HFFc6 (cell line): ENCODE data around the gene FLYWCH2. TPM values are rescaled to one million over a fixed set of nuclear protein-coding genes. Genes with fewer than 3 reads are reported as not detected.
A peak's percentile ranks its signal among the peaks of the same experiment; 100 is the strongest.

Experiments used
- DNase-seq: peaks from one replicate; pipeline ENCODE4 v3.0.0-alpha.2; 2018
- H3K27ac Mint-ChIP-seq: 2 replicates; pipeline ENCODE4 v1.8.0; 2020; ENCODE audit warnings: mild to moderate bottlenecking, mixed read lengths
- H3K27me3 Mint-ChIP-seq: 2 replicates; pipeline ENCODE4 v1.8.0; 2021; ENCODE audit warnings: mild to moderate bottlenecking, moderate library complexity, mixed read lengths; ENCODE audit not compliant: insufficient read depth
- H3K36me3 Mint-ChIP-seq: 2 replicates; pipeline ENCODE4 v1.8.0; 2021; ENCODE audit warnings: low read depth, mixed read lengths
- H3K4me1 Mint-ChIP-seq: 2 replicates; pipeline ENCODE4 v1.8.0; 2020; ENCODE audit warnings: low read depth, mixed read lengths
- H3K4me3 Mint-ChIP-seq: 2 replicates; pipeline ENCODE4 v1.8.0; 2020; ENCODE audit warnings: mild to moderate bottlenecking, moderate library complexity, mixed read lengths
- H3K9me3 Mint-ChIP-seq: 2 replicates; pipeline ENCODE4 v1.8.0; 2020; ENCODE audit warnings: mild to moderate bottlenecking, mixed read lengths
- total RNA-seq, 6 experiments: library from RNA; stranded (reverse); fragmentation: NEBNext Ultra II Directional; extraction: Animal tissue kit (Norgen Biotek cat#: 25700); gene quantifications; 2 replicates in 1 of 6; 3 replicates in 5 of 6; pipeline ENCODE4 v1.2.3, GENCODE V29; 2021
- TF ChIP-seq, protein P1 (sequence below): fragments of 200-600 bp; sonication (generic); IDR thresholded peaks from 2 replicates; pipeline ENCODE4 v1.5.0; 2021; ENCODE audit warnings: antibody characterized with exemption, mild to moderate bottlenecking

FLYWCH2 gene
- total RNA-seq, 6 experiments from 2014 or later = 24.5 to 29.3 (median 26.1) TPM

DNA sequence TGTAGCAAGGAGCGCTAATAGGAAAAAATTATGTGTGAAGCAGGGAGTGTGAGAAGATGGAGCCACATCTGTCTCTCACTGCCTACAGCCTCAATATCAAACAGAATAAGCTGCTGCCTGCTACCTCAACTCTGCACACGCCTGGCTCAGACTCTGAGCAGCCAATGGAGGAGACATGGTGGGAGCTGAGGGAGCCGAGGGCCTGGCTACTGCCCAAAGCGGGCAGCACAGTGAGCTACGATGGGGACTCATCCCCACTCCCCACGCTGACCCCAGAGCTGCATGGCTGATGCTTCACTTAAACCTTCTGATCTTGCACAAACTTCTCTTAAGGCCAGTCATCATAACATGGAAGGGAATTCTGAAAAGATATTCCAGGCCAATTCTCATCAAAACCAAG, 11.1 kb upstream of the FLYWCH2 start:
- no peak for DNase-seq
- peaks cover 20% of the 10 kb centered on the region for H3K4me1 Mint-ChIP-seq
- H3K27ac Mint-ChIP-seq = no peak overlapping the region
- peaks cover 14% of the 10 kb centered on the region; the same call in 1 of the 2 replicates for H3K27me3 Mint-ChIP-seq
- no peaks in the 10 kb centered on the region for H3K9me3 Mint-ChIP-seq
- no peaks in the 10 kb centered on the region for H3K36me3 Mint-ChIP-seq
- no peak overlapping the region for H3K4me3 Mint-ChIP-seq
- TF ChIP-seq, protein P1, sequence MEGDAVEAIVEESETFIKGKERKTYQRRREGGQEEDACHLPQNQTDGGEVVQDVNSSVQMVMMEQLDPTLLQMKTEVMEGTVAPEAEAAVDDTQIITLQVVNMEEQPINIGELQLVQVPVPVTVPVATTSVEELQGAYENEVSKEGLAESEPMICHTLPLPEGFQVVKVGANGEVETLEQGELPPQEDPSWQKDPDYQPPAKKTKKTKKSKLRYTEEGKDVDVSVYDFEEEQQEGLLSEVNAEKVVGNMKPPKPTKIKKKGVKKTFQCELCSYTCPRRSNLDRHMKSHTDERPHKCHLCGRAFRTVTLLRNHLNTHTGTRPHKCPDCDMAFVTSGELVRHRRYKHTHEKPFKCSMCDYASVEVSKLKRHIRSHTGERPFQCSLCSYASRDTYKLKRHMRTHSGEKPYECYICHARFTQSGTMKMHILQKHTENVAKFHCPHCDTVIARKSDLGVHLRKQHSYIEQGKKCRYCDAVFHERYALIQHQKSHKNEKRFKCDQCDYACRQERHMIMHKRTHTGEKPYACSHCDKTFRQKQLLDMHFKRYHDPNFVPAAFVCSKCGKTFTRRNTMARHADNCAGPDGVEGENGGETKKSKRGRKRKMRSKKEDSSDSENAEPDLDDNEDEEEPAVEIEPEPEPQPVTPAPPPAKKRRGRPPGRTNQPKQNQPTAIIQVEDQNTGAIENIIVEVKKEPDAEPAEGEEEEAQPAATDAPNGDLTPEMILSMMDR = no peak

DNA sequence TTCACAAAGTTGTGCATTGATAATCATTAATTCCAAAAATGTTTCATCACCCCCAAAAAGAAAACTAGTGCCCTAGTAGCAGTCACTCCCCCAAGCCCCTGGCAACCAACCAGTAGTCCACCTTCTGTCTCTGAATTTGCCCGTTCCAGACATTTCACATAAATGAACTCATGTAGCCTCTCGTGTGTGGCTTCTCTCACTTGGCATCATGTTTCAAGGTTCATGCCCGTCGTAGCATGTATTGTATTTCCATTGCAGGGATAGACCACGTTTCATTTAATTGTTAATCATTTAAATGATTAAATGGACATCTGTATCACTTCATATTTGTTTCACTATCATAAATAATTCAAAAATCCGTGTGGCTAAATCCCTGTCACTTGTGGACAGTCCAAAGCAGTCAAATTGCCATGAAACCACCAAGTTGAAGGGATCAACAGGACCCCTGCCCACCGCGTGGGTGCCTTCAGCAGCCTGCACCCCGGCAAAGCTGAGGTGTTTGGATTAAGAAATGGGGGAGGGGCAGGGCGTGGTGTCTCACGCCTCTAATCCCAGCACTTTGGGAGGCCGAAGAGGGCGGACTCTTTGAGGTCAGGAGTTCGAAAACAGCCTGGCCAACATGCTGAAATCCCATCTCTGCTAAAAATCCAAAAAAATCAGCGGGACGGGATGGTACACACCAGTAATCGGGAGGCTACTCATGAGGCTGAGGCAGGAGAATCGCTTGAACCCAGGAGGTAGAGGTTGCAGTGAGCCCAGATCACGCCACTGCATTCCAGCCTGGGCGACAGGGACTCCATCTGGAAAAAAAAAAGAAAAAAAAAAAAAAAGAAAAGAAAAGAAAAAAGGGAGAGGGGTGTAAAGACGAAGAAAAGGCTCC, 8.7 kb upstream of the FLYWCH2 start:
- Mint-ChIP-seq H3K27ac (no peak overlapping the region), H3K27me3 (peaks cover 12% of the 10 kb centered on the region)

DNA sequence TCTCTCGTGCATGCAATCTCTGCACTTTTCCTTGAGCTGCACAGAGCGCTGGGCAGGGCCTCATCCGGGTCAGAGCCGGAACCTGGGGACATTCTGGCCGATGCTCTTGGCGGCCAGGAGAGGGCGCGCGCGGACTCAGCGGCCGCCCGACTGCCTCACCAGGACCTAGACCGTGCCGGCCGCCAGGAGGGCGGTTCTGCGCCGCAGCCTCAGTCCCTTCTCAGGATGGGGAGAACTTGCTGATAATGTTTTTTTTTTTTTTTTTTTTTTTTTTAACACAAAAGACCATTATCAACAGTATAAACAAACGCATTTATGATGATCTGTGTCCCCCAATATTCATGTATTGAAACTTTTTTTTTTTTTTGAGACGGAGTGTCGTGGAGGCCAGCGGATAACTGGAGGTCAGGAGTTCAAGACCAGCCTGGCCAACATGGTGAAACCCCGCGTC, 8.1 kb upstream of the FLYWCH2 start:
- TF ChIP-seq, protein P1 = peak; percentile 92
- Mint-ChIP-seq H3K27me3 (peaks cover 11% of the 10 kb centered on the region), H3K36me3 (no peaks in the 10 kb centered on the region), H3K9me3 (no peaks in the 10 kb centered on the region), H3K4me3 (peak overlapping the region; percentile 15; the same call in 1 of the 2 replicates), H3K4me1 (peaks cover 7% of the 10 kb centered on the region; the same call in 1 of the 2 replicates), H3K27ac (no peak overlapping the region)
- DNase-seq = peak; percentile 46

More for the DNA sequence above, 8.7 kb upstream of the FLYWCH2 start:
- TF ChIP-seq, protein P1 = no peak
- no peaks in the 10 kb centered on the region for H3K36me3 Mint-ChIP-seq
- DNase-seq = no peak
- H3K4me1 Mint-ChIP-seq = peaks cover 12% of the 10 kb centered on the region; the same call in 1 of the 2 replicates
- H3K9me3 Mint-ChIP-seq = no peaks in the 10 kb centered on the region
- peak overlapping the region; percentile 15; the same call in 1 of the 2 replicates for H3K4me3 Mint-ChIP-seq

DNA sequence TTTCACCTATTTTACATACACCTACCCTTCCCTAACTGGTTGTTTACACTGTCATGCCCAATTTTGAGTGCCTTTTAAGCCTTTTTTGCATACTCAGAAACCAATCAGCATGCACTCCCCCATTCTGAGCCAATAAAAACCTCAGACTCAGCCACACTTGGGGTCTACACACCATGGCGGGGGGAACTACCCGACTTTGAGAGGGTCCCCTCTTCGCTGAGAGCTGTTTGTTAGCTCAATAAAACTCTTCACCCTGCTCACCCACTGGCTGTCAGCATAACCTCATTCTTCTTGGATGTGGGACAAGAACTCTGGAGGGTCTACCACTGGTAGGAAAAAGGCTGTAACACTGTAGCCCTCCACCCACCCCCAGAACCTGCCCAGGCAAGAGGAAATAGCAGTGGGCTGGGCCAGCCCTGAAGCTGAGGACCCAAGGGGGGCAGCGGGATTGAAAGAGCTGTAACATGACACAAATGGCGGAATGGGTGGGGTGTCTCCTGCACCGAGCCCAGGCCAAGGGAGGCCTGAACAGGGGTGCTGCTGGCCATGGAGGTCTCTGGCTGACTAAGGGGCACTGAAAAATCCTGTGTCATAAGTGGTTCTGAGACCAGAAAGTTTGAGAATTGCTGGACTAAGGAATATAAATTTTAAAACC, 3.0 kb upstream of the FLYWCH2 start:
- Mint-ChIP-seq H3K4me3 (no peak overlapping the region), H3K27me3 (peaks cover 9% of the 10 kb centered on the region), H3K9me3 (no peaks in the 10 kb centered on the region), H3K36me3 (no peaks in the 10 kb centered on the region), H3K27ac (no peak overlapping the region), H3K4me1 (peaks cover 8% of the 10 kb centered on the region)
- TF ChIP-seq, protein P1 = no peak
- no peak for DNase-seq

DNA sequence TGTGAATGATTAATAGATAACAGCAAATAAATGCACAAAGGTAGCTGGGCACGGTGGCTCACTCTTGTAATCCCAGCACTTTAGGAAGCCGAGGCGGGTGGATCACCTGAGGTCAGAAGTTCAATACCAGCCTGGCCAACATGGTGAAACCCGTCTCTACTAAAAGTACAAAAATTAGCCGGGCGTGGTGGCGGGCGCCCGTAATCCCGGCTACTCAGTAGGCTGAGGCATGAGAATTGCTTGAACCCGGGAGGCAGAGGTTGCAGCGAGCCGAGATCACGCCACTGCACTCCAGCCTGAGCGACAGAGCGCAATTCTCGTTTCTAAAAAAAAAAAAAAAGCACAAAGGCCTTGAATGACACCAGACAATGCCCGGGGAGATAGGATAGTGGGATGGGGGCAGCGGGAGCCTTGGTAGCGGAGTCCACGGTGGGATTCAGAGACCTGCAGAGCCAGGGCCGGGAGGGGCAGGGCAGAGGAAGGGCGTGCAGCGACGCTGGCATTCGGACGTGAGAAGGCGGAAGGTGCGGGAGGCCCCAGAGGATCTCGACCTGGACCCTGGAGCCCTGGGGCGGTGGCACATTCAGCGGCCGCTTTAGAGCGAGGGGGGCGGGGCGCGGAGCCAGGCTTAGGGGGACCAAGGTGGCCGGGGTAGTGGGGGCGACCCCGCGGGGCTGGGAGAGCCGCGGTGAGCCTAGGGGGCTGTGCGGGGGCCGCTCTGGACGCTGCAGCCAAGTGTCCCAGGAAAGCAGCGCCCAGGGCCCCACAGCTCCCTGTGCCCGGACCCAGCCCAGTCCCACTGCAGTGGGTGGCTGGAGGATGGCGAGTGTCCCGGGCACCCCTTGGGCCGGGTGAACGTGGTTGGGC, 999 bp upstream of the FLYWCH2 start:
- H3K27ac Mint-ChIP-seq = peak overlapping the region; percentile 98
- peak overlapping the region; percentile 95 for H3K4me3 Mint-ChIP-seq
- no peaks in the 10 kb centered on the region; the same call in 1 of the 2 replicates for H3K36me3 Mint-ChIP-seq
- peaks cover 4% of the 10 kb centered on the region for H3K27me3 Mint-ChIP-seq
- TF ChIP-seq, protein P1 = no peak
- no peaks in the 10 kb centered on the region for H3K9me3 Mint-ChIP-seq
- peaks cover 15% of the 10 kb centered on the region for H3K4me1 Mint-ChIP-seq
- no peak for DNase-seq
